ENCODE results near the gene HS6ST2.
"Not testable (repeated sequence)": the region's sequence is repeated elsewhere in the genome, so short reads cannot be mapped to it uniquely, and the experiment has no call there.

The HS6ST2 gene

GRCh38 chrX:132900633-132901293, 57.7 kb downstream of the HS6ST2 start:
- Histone ChIP-seq H3K27me3 (no peaks in the 10 kb centered on the region), H3K27ac (no peak overlapping the region), H3K4me1 (ENCODE audit: control insufficient read depth in 1 of 2, insufficient read depth in 1 of 2, low read depth in 1 of 2, low read length in 1 of 2) (no peaks in the 10 kb centered on the region), H3K9me3 (no peaks in the 10 kb centered on the region), H3K36me3 (no peaks in the 10 kb centered on the region), H3K4me3 (ENCODE audit: low read depth in 1 of 2, low read length in 1 of 2) (no peak overlapping the region)
- no peak for TF ChIP-seq CTCF (IDR thresholded peaks at IDR 0.05)

GRCh38 chrX:132887569-132887968, 70.9 kb downstream of the HS6ST2 start:
- Histone ChIP-seq H3K4me3 (ENCODE audit: low read depth in 1 of 2, low read length in 1 of 2) (no peak overlapping the region), H3K4me1 (ENCODE audit: control insufficient read depth in 1 of 2, insufficient read depth in 1 of 2, low read depth in 1 of 2, low read length in 1 of 2) (no peaks in the 10 kb centered on the region), H3K27ac (no peak overlapping the region), H3K9me3 (no peaks in the 10 kb centered on the region), H3K27me3 (no peaks in the 10 kb centered on the region), H3K36me3 (no peaks in the 10 kb centered on the region)
- no peak for TF ChIP-seq CTCF (IDR thresholded peaks at IDR 0.05)

- no peaks in the 10 kb centered on the region for H3K36me3 ChIP-seq
- no peak overlapping the region for H3K27ac ChIP-seq
- H3K4me3 ChIP-seq (ENCODE audit: low read depth in 1 of 2, low read length in 1 of 2): no peak overlapping the region
- TF ChIP-seq CTCF (IDR thresholded peaks at IDR 0.05): no peak
- no peaks in the 10 kb centered on the region for H3K9me3 ChIP-seq
- no peaks in the 10 kb centered on the region for H3K27me3 ChIP-seq
- no peaks in the 10 kb centered on the region for H3K4me1 ChIP-seq (ENCODE audit: control insufficient read depth in 1 of 2, insufficient read depth in 1 of 2, low read depth in 1 of 2, low read length in 1 of 2)
These were observed 75.0 kb downstream of the HS6ST2 start for GRCh38 chrX:132883358-132883915.

GRCh38 chrX:132880753-132881152, 77.7 kb downstream of the HS6ST2 start:
- not testable (repeated sequence) for H3K36me3 ChIP-seq; H3K27me3 ChIP-seq; H3K27ac ChIP-seq; H3K9me3 ChIP-seq; H3K4me1 ChIP-seq (ENCODE audit: control insufficient read depth in 1 of 2, insufficient read depth in 1 of 2, low read depth in 1 of 2, low read length in 1 of 2); H3K4me3 ChIP-seq (ENCODE audit: low read depth in 1 of 2, low read length in 1 of 2)

GRCh38 chrX:132877954-132878536, 80.4 kb downstream of the HS6ST2 start:
- Histone ChIP-seq H3K4me1 (ENCODE audit: control insufficient read depth in 1 of 2, insufficient read depth in 1 of 2, low read depth in 1 of 2, low read length in 1 of 2) (no peaks in the 10 kb centered on the region), H3K9me3 (no peaks in the 10 kb centered on the region), H3K36me3 (no peaks in the 10 kb centered on the region), H3K4me3 (ENCODE audit: low read depth in 1 of 2, low read length in 1 of 2) (no peak overlapping the region), H3K27ac (no peak overlapping the region), H3K27me3 (no peaks in the 10 kb centered on the region)
- no peak for TF ChIP-seq CTCF (IDR thresholded peaks at IDR 0.05)
